K562 (cell line): ENCODE data around the gene PRR35. TPM values are rescaled to one million over a fixed set of nuclear protein-coding genes. Genes with fewer than 3 reads are reported as not detected.

Experiments
- AFF1 ChIP-seq, 2 experiments: fragments of 450-650 bp; IDR thresholded peaks; 2 replicates each; pipeline ENCODE4 v1.6.1; 2018; ENCODE audit warnings: mild to moderate bottlenecking in 2 of 2, low read depth in 1 of 2; ENCODE audit not compliant: partially characterized antibody in 2 of 2
- CEBPG ChIP-seq, 3 experiments: fragments of 200-800 bp in 1 of 3; sonication (Bioruptor generic) in 1 of 3; sonication (generic) in 1 of 3; formaldehyde crosslinking in 1 of 3; IDR thresholded peaks in 2 of 3; conservative IDR thresholded peaks in 1 of 3; 2 replicates each; pipeline versions ENCODE4 v1.6.1 to v1.8.0; 2016 to 2022; ENCODE audit warnings: missing compliant biosample characterization in 2 of 3, missing genetic modification characterization in 2 of 3, mild to moderate bottlenecking in 1 of 3, missing genetic modification reagents in 1 of 3
- DNMT1 ChIP-seq: fragments of 450-650 bp; IDR thresholded peaks from 2 replicates; pipeline ENCODE4 v1.6.1; 2016; ENCODE audit warnings: antibody characterized with exemption, mild to moderate bottlenecking
- KDM4B ChIP-seq, 2 experiments: fragments of 450-650 bp in 1 of 2; sonication (generic) in 1 of 2; IDR thresholded peaks; 2 replicates each; pipeline ENCODE4 v1.6.1; 2016 to 2017; ENCODE audit warnings: borderline replicate concordance in 2 of 2, antibody characterized with exemption in 1 of 2, low read depth in 1 of 2, mild to moderate bottlenecking in 1 of 2
- NR2C1 ChIP-seq, 2 experiments: fragments of 450-650 bp; IDR thresholded peaks; 2 replicates each; pipeline ENCODE4 v1.6.1; 2017; ENCODE audit warnings: mild to moderate bottlenecking in 2 of 2, antibody characterized with exemption in 1 of 2, inconsistent platforms in 1 of 2, missing compliant biosample characterization in 1 of 2, missing genetic modification characterization in 1 of 2
- PTBP1 ChIP-seq: fragments of 200-400 bp; formaldehyde crosslinking; IDR thresholded peaks from 2 replicates; pipeline ENCODE4 v1.6.1; 2017; ENCODE audit warnings: low read depth, low read length
- REST ChIP-seq, 2 experiments: fragments of 450-650 bp; formaldehyde crosslinking in 1 of 2; IDR thresholded peaks; 2 replicates each; pipeline versions ENCODE4 v1.4.0 to v1.6.1; 2014 to 2020; ENCODE audit warnings: mild to moderate bottlenecking in 2 of 2, borderline replicate concordance in 1 of 2, low read depth in 1 of 2
- SMAD4 ChIP-seq: fragments of 250-450 bp; sonication (Bioruptor Pico); conservative IDR thresholded peaks from 2 replicates; pipeline ENCODE4 v1.8.0; 2021; ENCODE audit warnings: inconsistent platforms, mild to moderate bottlenecking, moderate library complexity
- TAF1 ChIP-seq: IDR thresholded peaks from 2 replicates; pipeline ENCODE4 v1.6.1; 2011; ENCODE audit warnings: mild to moderate bottlenecking, low read length, moderate library complexity; ENCODE audit not compliant: insufficient read depth, control insufficient read depth, severe bottlenecking; ENCODE audit errors: extremely low read depth
- ZNF143 ChIP-seq: sonication (generic); formaldehyde crosslinking; IDR thresholded peaks from 2 replicates; pipeline ENCODE4 v1.9.0; 2022; ENCODE audit warnings: mild to moderate bottlenecking, missing genetic modification reagents
- polyA plus RNA-seq, 8 experiments: library from polyadenylated mRNA; depleted of rRNA in 4 of 8; stranded (reverse) in 5 of 8; unstranded in 3 of 8; fragments of >200 nt; fragmentation: Nextera tagmentation in 2 of 8; fragmentation: Illumina TruSeq in 1 of 8; extraction: Ambion mirVana in 2 of 8; extraction: Trizol in 1 of 8; gene quantifications; 2 replicates each; pipeline versions ENCODE4 v1.2.1 to v1.2.3, GENCODE V29; 2011 to 2014; ENCODE audit warnings: inconsistent platforms in 1 of 8, missing spikeins in 1 of 8
- total RNA-seq, 7 experiments: library from RNA; depleted of rRNA in 6 of 7; stranded (reverse); fragments of >200 nt in 6 of 7; fragmentation: Illumina TruSeq in 2 of 7; extraction: Trizol in 2 of 7; gene quantifications; 2 replicates each; pipeline versions ENCODE4 v1.2.1 to v1.2.3, GENCODE V29; 2011 to 2021; ENCODE audit warnings: low replicate concordance in 1 of 7
- TF ChIP-seq, protein P1 (sequence below): fragments of 250-450 bp; sonication (Bioruptor Pico); IDR thresholded peaks from 2 replicates; pipeline ENCODE4 v1.5.0; 2021

PRR35 gene
- total and polyA plus RNA-seq, 9 of the 15 experiments (the other 6 are each of a cell fraction or from before 2014, with no cell fraction given) = 0.17 to 0.45 (median 0.21) TPM; not detected in 5

DNA sequence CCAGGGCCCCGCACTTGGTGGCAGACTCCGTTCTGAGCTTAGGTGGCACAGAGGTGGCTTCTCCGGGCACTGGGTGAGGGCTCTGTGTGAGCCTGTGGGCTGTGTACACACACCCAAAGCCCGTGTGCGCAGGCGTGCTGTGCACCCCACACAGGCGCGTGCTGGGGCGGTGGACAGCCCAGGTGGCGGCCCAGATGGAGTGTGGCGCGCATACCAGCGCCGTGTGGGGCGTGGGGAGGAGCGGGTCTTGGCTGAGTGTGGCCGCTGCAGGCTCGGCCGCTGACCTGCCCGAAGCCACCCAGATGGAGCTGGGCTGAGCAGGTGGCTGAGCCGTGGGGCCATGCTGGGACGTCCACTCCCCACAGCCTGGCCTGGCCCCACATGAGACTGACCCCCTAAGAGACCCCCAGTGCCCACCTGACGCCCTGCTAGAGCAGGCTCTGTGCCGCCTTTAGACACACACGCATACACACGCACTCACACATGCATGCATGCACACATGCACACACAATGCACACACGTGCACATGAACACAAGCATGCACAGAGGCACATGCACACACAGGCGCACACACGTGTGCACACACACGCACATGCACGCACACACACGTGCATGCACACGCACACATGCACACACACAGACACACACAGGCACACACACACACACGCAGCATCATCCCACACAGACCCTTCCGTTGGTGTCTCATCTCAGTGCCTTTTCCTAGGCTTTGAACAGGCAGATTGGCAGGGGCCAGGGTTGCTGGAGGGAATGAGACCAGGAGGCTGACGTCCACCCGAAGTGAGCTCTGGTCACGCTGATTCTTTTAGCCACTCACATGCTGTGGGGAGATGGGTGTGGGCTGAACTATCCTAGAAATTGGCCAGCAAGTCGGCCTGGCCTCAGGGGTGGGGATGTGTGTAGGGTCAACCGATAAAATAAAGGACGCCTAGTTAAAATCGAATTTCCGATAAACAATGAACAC, 2.1 kb downstream of the PRR35 start (continued):
- TF ChIP-seq NR2C1 (IDR thresholded peaks at IDR 0.05) (no peak), NR2C1 (tag; IDR thresholded peaks at IDR 0.05) (no peak), DNMT1 (no peak), PTBP1 (no peak), SMAD4 (no peak), KDM4B (IDR thresholded peaks at IDR 0.05; ENCODE audit: borderline replicate concordance in 2 of 2, low read depth in 1 of 2) (no peak), ZNF143 (CRISPR knock-in tag) (peak; percentile 43; the same call in 1 of the 2 replicates), CEBPG (CRISPR knock-in tag; IDR thresholded peaks at IDR 0.05) (0 out of 2 replicates have a peak, but pooled peaks have one; percentile 27), CEBPG (tag; conservative IDR thresholded peaks at IDR 0.05 in 1 of 2, IDR thresholded peaks at IDR 0.05 in 1 of 2) (no peak), REST (IDR thresholded peaks at IDR 0.05; ENCODE audit: borderline replicate concordance) (no peak), REST (CRISPR knock-in tag; IDR thresholded peaks at IDR 0.05; ENCODE audit: low read depth) (no peak), AFF1 (IDR thresholded peaks at IDR 0.05; ENCODE audit: low read depth in 1 of 2, partially characterized antibody in 2 of 2) (no peak), TAF1 (no peak)
- TF ChIP-seq, protein P1, sequence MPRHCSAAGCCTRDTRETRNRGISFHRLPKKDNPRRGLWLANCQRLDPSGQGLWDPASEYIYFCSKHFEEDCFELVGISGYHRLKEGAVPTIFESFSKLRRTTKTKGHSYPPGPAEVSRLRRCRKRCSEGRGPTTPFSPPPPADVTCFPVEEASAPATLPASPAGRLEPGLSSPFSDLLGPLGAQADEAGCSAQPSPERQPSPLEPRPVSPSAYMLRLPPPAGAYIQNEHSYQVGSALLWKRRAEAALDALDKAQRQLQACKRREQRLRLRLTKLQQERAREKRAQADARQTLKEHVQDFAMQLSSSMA (CRISPR knock-in tag) = no peak
